Measurements from ENCODE around the gene SPDYE6.
"Not testable (repeated sequence)": the region's sequence is repeated elsewhere in the genome, so short reads cannot be mapped to it uniquely, and the experiment has no call there.

The SPDYE6 gene

DNA sequence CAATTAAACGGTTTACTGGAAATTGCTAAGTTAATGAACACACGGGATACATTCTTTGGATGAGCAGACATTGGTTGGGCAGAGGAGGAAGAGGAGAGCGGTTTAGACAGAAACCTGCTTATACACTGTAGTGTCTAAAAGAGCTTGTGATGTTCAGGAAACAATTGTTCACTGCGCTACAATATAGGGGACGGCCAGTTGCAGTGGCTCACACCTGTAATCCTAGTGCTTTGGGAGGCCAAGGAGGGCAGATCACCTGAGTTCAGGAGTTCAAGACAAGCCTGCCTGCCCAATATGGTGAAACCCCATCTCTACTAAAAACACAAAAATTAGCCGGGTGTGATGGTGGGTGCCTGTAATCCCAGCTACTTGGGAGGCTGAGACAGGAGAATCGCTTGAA, 20.7 kb downstream of the SPDYE6 start:
- H3K18ac ChIP-seq (ENCODE audit: low read length); H3K23ac ChIP-seq (ENCODE audit: low read length); H2BK15ac ChIP-seq (replicated peaks; ENCODE audit: low read depth); H3K36me3 ChIP-seq (ENCODE audit: control insufficient read depth, insufficient read depth, low read length); H2BK5ac ChIP-seq (ENCODE audit: low read length); H3K9ac ChIP-seq (ENCODE audit: low read length); H3K27ac ChIP-seq (ENCODE audit: low read depth, low read length); H2AK5ac ChIP-seq (ENCODE audit: low read length); H3K79me2 ChIP-seq (ENCODE audit: control insufficient read depth, insufficient read depth, low read length); H3K4me2 ChIP-seq (ENCODE audit: low read length); H3K4me1 ChIP-seq (ENCODE audit: control insufficient read depth, low read depth, low read length); H3K27me3 ChIP-seq (ENCODE audit: insufficient read depth, low read length, poor library complexity); H2BK120ac ChIP-seq (ENCODE audit: low read depth, low read length); H3K4ac ChIP-seq (ENCODE audit: low read depth, low read length); H3K56ac ChIP-seq (ENCODE audit: low read length); H4K5ac ChIP-seq (ENCODE audit: low read length); DNase-seq; H4K8ac ChIP-seq (ENCODE audit: low read depth, low read length); H3K79me1 ChIP-seq (ENCODE audit: low read length); H3K4me3 ChIP-seq (ENCODE audit: low read length): not testable (repeated sequence)
- WGBS (ENCODE audit: extremely low coverage, insufficient coverage, low lambda C conversion rate), result no CpG with 5 or more reads among the region's 7 CpGs

DNA sequence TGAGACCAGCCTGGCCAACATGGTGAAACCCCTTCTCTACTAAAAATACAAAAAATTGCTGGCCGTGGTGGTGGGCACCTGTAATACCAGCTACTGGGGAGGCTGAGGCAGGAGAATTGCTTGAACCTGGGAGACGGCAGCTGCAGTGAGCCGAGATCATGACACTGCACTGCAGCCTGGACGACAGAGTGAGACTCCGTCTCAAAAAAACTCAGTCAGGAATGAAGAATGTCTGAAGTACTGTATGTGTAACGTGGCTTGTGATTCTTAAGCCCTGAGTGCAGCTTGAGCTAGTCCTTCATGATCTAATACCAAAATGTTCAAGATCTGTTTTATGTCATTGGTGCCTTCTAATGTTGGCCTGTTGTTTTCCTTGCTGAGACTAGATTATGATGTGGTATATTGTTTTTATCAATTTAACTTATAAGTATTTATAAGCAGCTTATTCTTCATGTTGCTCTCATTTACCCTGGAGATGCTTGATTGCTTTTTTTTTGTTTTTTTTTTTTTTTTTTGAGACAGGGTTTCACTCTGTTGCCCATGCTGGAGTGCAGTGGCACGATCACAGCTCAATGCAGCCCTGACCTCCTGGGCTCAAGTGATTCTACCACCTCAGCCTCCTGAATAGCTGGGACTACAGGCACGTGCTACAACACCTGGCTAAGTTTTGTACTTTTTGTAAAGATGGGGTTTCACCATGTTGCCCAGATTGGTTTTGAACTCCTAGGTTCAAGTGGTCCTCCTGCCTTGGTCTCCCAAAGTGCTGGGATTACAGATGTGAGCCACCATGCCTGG, 25.4 kb downstream of the SPDYE6 start:
- not testable (repeated sequence) for H2AK5ac ChIP-seq (ENCODE audit: low read length); H4K5ac ChIP-seq (ENCODE audit: low read length); H3K4me1 ChIP-seq (ENCODE audit: control insufficient read depth, low read depth, low read length); H3K36me3 ChIP-seq (ENCODE audit: control insufficient read depth, insufficient read depth, low read length); H3K79me2 ChIP-seq (ENCODE audit: control insufficient read depth, insufficient read depth, low read length); H2BK15ac ChIP-seq (replicated peaks; ENCODE audit: low read depth); H3K4me3 ChIP-seq (ENCODE audit: low read length); H3K23ac ChIP-seq (ENCODE audit: low read length); H3K56ac ChIP-seq (ENCODE audit: low read length); H2BK120ac ChIP-seq (ENCODE audit: low read depth, low read length); H3K27ac ChIP-seq (ENCODE audit: low read depth, low read length); H3K4me2 ChIP-seq (ENCODE audit: low read length); DNase-seq; H3K27me3 ChIP-seq (ENCODE audit: insufficient read depth, low read length, poor library complexity); H3K79me1 ChIP-seq (ENCODE audit: low read length); H3K4ac ChIP-seq (ENCODE audit: low read depth, low read length); H3K18ac ChIP-seq (ENCODE audit: low read length); H3K9ac ChIP-seq (ENCODE audit: low read length); H4K8ac ChIP-seq (ENCODE audit: low read depth, low read length); H2BK5ac ChIP-seq (ENCODE audit: low read length)
- no CpG with 5 or more reads among the region's 8 CpGs for WGBS (ENCODE audit: extremely low coverage, insufficient coverage, low lambda C conversion rate)

- not testable (repeated sequence) for DNase-seq; H4K8ac ChIP-seq (ENCODE audit: low read depth, low read length); H3K79me2 ChIP-seq (ENCODE audit: control insufficient read depth, insufficient read depth, low read length); H3K23ac ChIP-seq (ENCODE audit: low read length); H2BK15ac ChIP-seq (replicated peaks; ENCODE audit: low read depth); H3K9ac ChIP-seq (ENCODE audit: low read length); H3K18ac ChIP-seq (ENCODE audit: low read length); H2AK5ac ChIP-seq (ENCODE audit: low read length); H3K4me3 ChIP-seq (ENCODE audit: low read length); H3K4ac ChIP-seq (ENCODE audit: low read depth, low read length); H3K4me2 ChIP-seq (ENCODE audit: low read length); H2BK5ac ChIP-seq (ENCODE audit: low read length); H2BK120ac ChIP-seq (ENCODE audit: low read depth, low read length); H3K27ac ChIP-seq (ENCODE audit: low read depth, low read length); H3K27me3 ChIP-seq (ENCODE audit: insufficient read depth, low read length, poor library complexity); H3K56ac ChIP-seq (ENCODE audit: low read length); H3K79me1 ChIP-seq (ENCODE audit: low read length); H3K4me1 ChIP-seq (ENCODE audit: control insufficient read depth, low read depth, low read length); H4K5ac ChIP-seq (ENCODE audit: low read length); H3K36me3 ChIP-seq (ENCODE audit: control insufficient read depth, insufficient read depth, low read length)
- WGBS (ENCODE audit: extremely low coverage, insufficient coverage, low lambda C conversion rate), result no CpG with 5 or more reads among the region's 9 CpGs
These were observed 26.9 kb downstream of the SPDYE6 start for GRCh38 chr7:102329366-102329765.

- H3K4me1 ChIP-seq (ENCODE audit: control insufficient read depth, low read depth, low read length); H3K4ac ChIP-seq (ENCODE audit: low read depth, low read length); H4K8ac ChIP-seq (ENCODE audit: low read depth, low read length); H3K4me3 ChIP-seq (ENCODE audit: low read length); H3K27ac ChIP-seq (ENCODE audit: low read depth, low read length); H2BK15ac ChIP-seq (replicated peaks; ENCODE audit: low read depth); H3K23ac ChIP-seq (ENCODE audit: low read length); DNase-seq; H3K36me3 ChIP-seq (ENCODE audit: control insufficient read depth, insufficient read depth, low read length); H4K5ac ChIP-seq (ENCODE audit: low read length); H3K9ac ChIP-seq (ENCODE audit: low read length); H3K27me3 ChIP-seq (ENCODE audit: insufficient read depth, low read length, poor library complexity); H2AK5ac ChIP-seq (ENCODE audit: low read length); H3K18ac ChIP-seq (ENCODE audit: low read length); H3K4me2 ChIP-seq (ENCODE audit: low read length); H2BK5ac ChIP-seq (ENCODE audit: low read length); H3K79me1 ChIP-seq (ENCODE audit: low read length); H3K79me2 ChIP-seq (ENCODE audit: control insufficient read depth, insufficient read depth, low read length); H2BK120ac ChIP-seq (ENCODE audit: low read depth, low read length); H3K56ac ChIP-seq (ENCODE audit: low read length): not testable (repeated sequence)
- no CpG with 5 or more reads among the region's 5 CpGs for WGBS (ENCODE audit: extremely low coverage, insufficient coverage, low lambda C conversion rate)
These were observed 27.4 kb downstream of the SPDYE6 start for GRCh38 chr7:102328863-102329262.

DNA sequence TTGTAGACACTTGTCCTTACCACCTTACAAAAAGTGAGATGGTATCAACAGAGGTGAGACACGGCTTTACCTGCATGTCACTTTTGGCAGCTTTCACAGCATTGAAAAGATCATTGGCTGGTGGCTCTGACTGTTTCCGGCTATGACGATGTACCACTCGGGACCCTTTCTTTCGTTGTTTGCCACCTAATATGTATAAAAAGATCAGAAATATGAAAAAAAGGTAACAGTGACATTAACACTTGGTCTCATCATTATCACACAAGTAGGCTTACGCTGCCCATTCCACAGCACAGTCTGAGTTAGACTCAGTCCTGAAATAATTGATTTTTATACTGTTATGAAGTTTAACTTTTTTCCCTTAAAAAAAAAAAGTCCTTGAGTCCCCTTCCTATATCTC, 29.1 kb downstream of the SPDYE6 start:
- H3K79me1 ChIP-seq (ENCODE audit: low read length); H3K23ac ChIP-seq (ENCODE audit: low read length); H3K18ac ChIP-seq (ENCODE audit: low read length); H3K56ac ChIP-seq (ENCODE audit: low read length); DNase-seq; H2BK120ac ChIP-seq (ENCODE audit: low read depth, low read length); H3K27me3 ChIP-seq (ENCODE audit: insufficient read depth, low read length, poor library complexity); H3K4me2 ChIP-seq (ENCODE audit: low read length); H3K4me1 ChIP-seq (ENCODE audit: control insufficient read depth, low read depth, low read length); H3K9ac ChIP-seq (ENCODE audit: low read length); H3K36me3 ChIP-seq (ENCODE audit: control insufficient read depth, insufficient read depth, low read length); H2BK5ac ChIP-seq (ENCODE audit: low read length); H3K4ac ChIP-seq (ENCODE audit: low read depth, low read length); H2BK15ac ChIP-seq (replicated peaks; ENCODE audit: low read depth); H2AK5ac ChIP-seq (ENCODE audit: low read length); H4K5ac ChIP-seq (ENCODE audit: low read length); H4K8ac ChIP-seq (ENCODE audit: low read depth, low read length); H3K79me2 ChIP-seq (ENCODE audit: control insufficient read depth, insufficient read depth, low read length); H3K27ac ChIP-seq (ENCODE audit: low read depth, low read length); H3K4me3 ChIP-seq (ENCODE audit: low read length): not testable (repeated sequence)
- WGBS (ENCODE audit: extremely low coverage, insufficient coverage, low lambda C conversion rate), result no CpG with 5 or more reads among the region's 6 CpGs
